OCI-LY7 (cell line): ENCODE measurements around the gene ISG15. TPM values are rescaled to one million over a fixed set of nuclear protein-coding genes. Genes with fewer than 3 reads are reported as not detected.

Experiments
- BruUV-seq: library from RNA; stranded (reverse); fragments of 400-500 nt; replicated peaks from 2 replicates; lab custom pipeline; 2021; lab: Mats Ljungman, UMichigan
- CTCF ChIA-PET: fragments of 300-600 bp; sonication (Branson Sonifier 250); formaldehyde crosslinking; loops from one replicate; lab custom pipeline; 2022; ENCODE audit warnings: antibody characterized with exemption; ENCODE audit not compliant: unreplicated experiment; lab: Charles Lee
- POLR2A ChIA-PET: fragments of 300-600 bp; sonication (Branson Sonifier 250); formaldehyde crosslinking; loops from one replicate; lab custom pipeline; 2022; ENCODE audit warnings: antibody characterized with exemption; lab: Charles Lee
- DNase-seq: peaks from one replicate; pipeline ENCODE4 v3.0.0-alpha.2; 2015; ENCODE audit warnings: low spot score
- H2AFZ ChIP-seq: fragments of 200-600 bp; sonication (generic), shearing (Covaris generic); 2 replicates; pipeline ENCODE4 v1.6.1; 2014; ENCODE audit warnings: mild to moderate bottlenecking, antibody characterized with exemption, low read length, moderate library complexity
- H3K27ac ChIP-seq: fragments of 200-600 bp; sonication (generic); 2 replicates; pipeline ENCODE4 v1.5.1; 2014; ENCODE audit warnings: mixed run types, low read depth, mild to moderate bottlenecking, moderate library complexity, low read length, inconsistent platforms; ENCODE audit not compliant: poor library complexity, severe bottlenecking
- H3K36me3 ChIP-seq: fragments of 200-600 bp; sonication (generic); 2 replicates; pipeline ENCODE4 v1.6.1; 2014; ENCODE audit warnings: mild to moderate bottlenecking, antibody characterized with exemption, low read length, moderate library complexity, mixed read lengths; ENCODE audit not compliant: insufficient read depth
- H3K4me1 ChIP-seq: fragments of 200-600 bp; sonication (generic); 2 replicates; pipeline ENCODE4 v1.5.1; 2014; ENCODE audit warnings: mild to moderate bottlenecking, low read length; ENCODE audit not compliant: insufficient read depth, poor library complexity, severe bottlenecking
- H3K4me2 ChIP-seq: fragments of 200-600 bp; sonication (generic); 2 replicates; pipeline ENCODE4 v1.6.1; 2014; ENCODE audit warnings: mild to moderate bottlenecking, low read length
- H3K4me3 ChIP-seq: fragments of 200-600 bp; sonication (generic); 2 replicates; pipeline ENCODE4 v1.5.1; 2014; ENCODE audit warnings: mild to moderate bottlenecking, low read depth, low read length; ENCODE audit not compliant: poor library complexity, severe bottlenecking
- H3K79me2 ChIP-seq: fragments of 200-600 bp; sonication (generic); 2 replicates; pipeline ENCODE4 v1.6.1; 2016; ENCODE audit warnings: low read depth, mild to moderate bottlenecking, low read length, moderate library complexity, mixed read lengths; ENCODE audit not compliant: insufficient read depth
- H3K9me2 ChIP-seq: fragments of 200-600 bp; sonication (generic); 2 replicates; pipeline ENCODE4 v1.6.1; 2016; ENCODE audit warnings: mild to moderate bottlenecking, low read length, mixed read lengths; ENCODE audit not compliant: insufficient read depth
- H3K9me3 ChIP-seq: fragments of 200-600 bp; sonication (generic); 2 replicates; pipeline ENCODE4 v1.6.1; 2014; ENCODE audit warnings: mild to moderate bottlenecking, mixed run types, low read length, mixed read lengths
- H4K20me1 ChIP-seq: fragments of 200-600 bp; sonication (generic); 2 replicates; pipeline ENCODE4 v1.6.1; 2014; ENCODE audit warnings: mild to moderate bottlenecking, antibody characterized with exemption, low read length, moderate library complexity, mixed read lengths; ENCODE audit not compliant: insufficient read depth
- EZH2phosphoT487 ChIP-seq: fragments of 200-600 bp; sonication (generic); IDR thresholded peaks from 2 replicates; pipeline ENCODE4 v1.6.1; 2018; ENCODE audit warnings: low read depth, borderline replicate concordance, mild to moderate bottlenecking, mixed run types, antibody characterized with exemption, low read length, moderate library complexity, mixed read lengths
- intact Hi-C: fragments of 100-400 bp; cut with micrococcal nuclease; formaldehyde crosslinking; loops from one replicate; pipeline ENCODE4 v1.10.0; 2022; ENCODE audit not compliant: unreplicated experiment
- total RNA-seq, 2 experiments: library from RNA; depleted of rRNA in 1 of 2; stranded (reverse); fragments of >200 nt in 1 of 2; shearing (Covaris generic) in 1 of 2; gene quantifications; 2 replicates each; pipeline ENCODE4 v1.2.3, GENCODE V29; 2014 to 2022
- TF ChIP-seq, protein P1 (sequence below): fragments of 200-600 bp; sonication (generic); conservative IDR thresholded peaks from 2 replicates; pipeline ENCODE4 v1.5.1; 2014; ENCODE audit warnings: mild to moderate bottlenecking, antibody characterized with exemption, low read length, moderate library complexity, mixed read lengths

Gene ISG15
- total RNA-seq, 2 experiments from 2014 or later, result 65.4 to 110 TPM

- Histone ChIP-seq H3K4me1 (peaks cover 6% of the 10 kb centered on the region), H3K36me3 (no peaks in the 10 kb centered on the region), H2AFZ (no peak overlapping the region), H3K4me2 (no peak overlapping the region), H3K79me2 (no peaks in the 10 kb centered on the region), H4K20me1 (no peaks in the 10 kb centered on the region), H3K27ac (no peak overlapping the region), H3K9me3 (no peaks in the 10 kb centered on the region), H3K9me2 (no peaks in the 10 kb centered on the region), H3K4me3 (no peak overlapping the region)
- intact Hi-C loops, result no loop called here
- POLR2A ChIA-PET, result interaction anchor here (1.4 kb wide), 1 partner anchor 10 kb away, joined by 3 read pairs; the partner anchor contains the start of gene ISG15
- TF ChIP-seq, protein P1, sequence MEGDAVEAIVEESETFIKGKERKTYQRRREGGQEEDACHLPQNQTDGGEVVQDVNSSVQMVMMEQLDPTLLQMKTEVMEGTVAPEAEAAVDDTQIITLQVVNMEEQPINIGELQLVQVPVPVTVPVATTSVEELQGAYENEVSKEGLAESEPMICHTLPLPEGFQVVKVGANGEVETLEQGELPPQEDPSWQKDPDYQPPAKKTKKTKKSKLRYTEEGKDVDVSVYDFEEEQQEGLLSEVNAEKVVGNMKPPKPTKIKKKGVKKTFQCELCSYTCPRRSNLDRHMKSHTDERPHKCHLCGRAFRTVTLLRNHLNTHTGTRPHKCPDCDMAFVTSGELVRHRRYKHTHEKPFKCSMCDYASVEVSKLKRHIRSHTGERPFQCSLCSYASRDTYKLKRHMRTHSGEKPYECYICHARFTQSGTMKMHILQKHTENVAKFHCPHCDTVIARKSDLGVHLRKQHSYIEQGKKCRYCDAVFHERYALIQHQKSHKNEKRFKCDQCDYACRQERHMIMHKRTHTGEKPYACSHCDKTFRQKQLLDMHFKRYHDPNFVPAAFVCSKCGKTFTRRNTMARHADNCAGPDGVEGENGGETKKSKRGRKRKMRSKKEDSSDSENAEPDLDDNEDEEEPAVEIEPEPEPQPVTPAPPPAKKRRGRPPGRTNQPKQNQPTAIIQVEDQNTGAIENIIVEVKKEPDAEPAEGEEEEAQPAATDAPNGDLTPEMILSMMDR, result no peak
- no peak for TF ChIP-seq EZH2phosphoT487
- CTCF ChIA-PET, result no interaction called here
- DNase-seq, result no peak
- BruUV-seq, result no TSS peak
Measured at GRCh38 chr1:1024149-1024770, 11.0 kb downstream of the ISG15 start.

DNA sequence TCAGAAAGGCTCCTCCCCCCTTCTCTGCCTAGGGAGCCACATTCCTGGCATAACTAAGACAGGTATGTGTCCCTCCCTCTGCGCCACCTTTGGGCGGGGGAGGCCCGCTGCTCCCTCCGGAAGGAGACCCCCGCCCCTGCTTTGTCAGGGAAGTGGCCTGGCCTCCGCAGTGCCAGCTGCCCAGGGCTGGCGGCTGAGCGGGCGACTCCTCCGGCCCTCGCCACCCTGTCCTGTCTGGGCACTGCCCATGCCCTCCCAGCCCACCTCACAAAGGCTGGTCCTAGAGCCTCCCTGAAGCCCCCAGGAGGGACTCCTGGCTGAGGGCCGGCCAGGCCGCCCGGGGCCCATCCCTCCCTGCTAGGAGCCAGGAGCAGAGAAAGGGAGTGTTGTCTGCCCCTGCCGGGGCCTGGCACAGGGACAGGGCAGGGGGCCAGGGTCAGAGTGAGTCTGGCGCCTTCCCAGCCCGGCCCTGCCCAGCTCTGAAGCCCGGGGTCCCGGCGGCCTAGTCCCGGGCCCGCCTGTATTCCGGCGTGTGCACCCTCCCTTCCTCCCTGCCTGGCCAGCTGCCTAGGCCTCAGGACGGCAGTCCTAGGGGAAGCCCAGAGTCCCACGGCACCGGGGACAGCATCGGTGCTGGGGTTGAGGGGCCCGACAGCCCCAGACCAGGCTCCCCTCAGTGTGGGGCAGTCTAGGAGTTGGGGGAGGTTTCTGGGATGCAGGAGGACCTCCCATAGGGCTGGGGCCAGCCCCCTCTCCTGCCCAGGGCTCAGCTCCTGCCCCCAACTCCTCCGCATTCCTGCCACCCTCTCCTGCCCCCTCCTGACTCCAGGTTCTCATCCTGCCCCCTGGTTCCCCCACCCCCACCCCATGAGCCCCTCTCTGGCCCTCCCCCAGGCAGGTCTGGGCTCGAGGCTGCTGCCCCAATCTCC lies 11.7 kb downstream of the ISG15 start:
- BruUV-seq, result no TSS peak
- POLR2A ChIA-PET, result no interaction called here
- Histone ChIP-seq H3K4me1 (peaks cover 6% of the 10 kb centered on the region), H3K9me3 (no peaks in the 10 kb centered on the region), H4K20me1 (no peaks in the 10 kb centered on the region), H3K79me2 (no peaks in the 10 kb centered on the region), H3K36me3 (no peaks in the 10 kb centered on the region), H2AFZ (no peak overlapping the region), H3K4me2 (no peak overlapping the region), H3K4me3 (no peak overlapping the region), H3K9me2 (no peaks in the 10 kb centered on the region), H3K27ac (no peak overlapping the region)
- TF ChIP-seq EZH2phosphoT487, result no peak
- TF ChIP-seq, protein P1, result no peak
- DNase-seq, result no peak
- CTCF ChIA-PET, result no interaction called here
- intact Hi-C loops, result no loop called here

- POLR2A ChIA-PET, result no interaction called here
Measured at GRCh38 chr1:1025730-1026129, 12.4 kb downstream of the ISG15 start.

More at GRCh38 chr1:1025730-1026129, 12.4 kb downstream of the ISG15 start:
- Histone ChIP-seq H3K4me3 (no peak overlapping the region), H3K27ac (no peak overlapping the region), H3K4me2 (no peak overlapping the region), H3K36me3 (no peaks in the 10 kb centered on the region), H3K9me2 (no peaks in the 10 kb centered on the region), H2AFZ (no peak overlapping the region), H3K9me3 (no peaks in the 10 kb centered on the region), H3K79me2 (no peaks in the 10 kb centered on the region), H4K20me1 (no peaks in the 10 kb centered on the region), H3K4me1 (no peaks in the 10 kb centered on the region)
- DNase-seq, result no peak
- intact Hi-C loops, result no loop called here
- TF ChIP-seq EZH2phosphoT487, result no peak
- TF ChIP-seq, protein P1, result no peak
- CTCF ChIA-PET, result no interaction called here
- no TSS peak for BruUV-seq
